Left ventricle myocardium inferior (tissue), 1 donor: ENCODE measurements around the gene ALX4. TPM values are rescaled to one million over a fixed set of nuclear protein-coding genes. Genes with fewer than 3 reads are reported as not detected.
A peak's percentile ranks its signal among the peaks of the same experiment; 100 is the strongest.

Experiments
- DNase-seq: peaks from one replicate; pipeline ENCODE4 v3.0.0-alpha.2; 2020
- H3K27ac ChIP-seq: fragments of 200-600 bp; replicated peaks from 2 replicates; pipeline ENCODE4 v1.8.0; 2021
- H3K27me3 ChIP-seq: fragments of 200-600 bp; 2 replicates; pipeline ENCODE4 v1.8.0; 2021; ENCODE audit warnings: low read depth
- H3K36me3 ChIP-seq: fragments of 200-600 bp; 2 replicates; pipeline ENCODE4 v1.8.0; 2021
- H3K4me1 ChIP-seq: fragments of 200-600 bp; 2 replicates; pipeline ENCODE4 v1.8.0; 2021
- H3K4me3 ChIP-seq: fragments of 200-600 bp; 2 replicates; pipeline ENCODE4 v1.8.0; 2021; ENCODE audit warnings: mild to moderate bottlenecking, moderate library complexity
- H3K9me3 ChIP-seq: fragments of 200-600 bp; replicated peaks from 2 replicates; pipeline ENCODE4 v1.8.0; 2021
- CTCF ChIP-seq: fragments of 200-600 bp; IDR thresholded peaks from 2 replicates; pipeline ENCODE4 v1.8.0; 2021; ENCODE audit warnings: antibody characterized with exemption, mild to moderate bottlenecking, borderline replicate concordance
- intact Hi-C: fragments of 100-400 bp; cut with micrococcal nuclease; formaldehyde crosslinking; loops from one replicate; pipeline ENCODE4 v1.11.0; 2022
- total RNA-seq: library from RNA; stranded (reverse); fragmentation: NEBNext Ultra II Directional; extraction: Animal tissue kit (Norgen Biotek cat#: 25700); gene quantifications from one replicate; pipeline ENCODE4 v1.2.1, GENCODE V29; 2021
- donor health status: DM: no; HTN: yes; CAD: no; lungs with severe emphysema.

The ALX4 gene
- total RNA-seq, 1 donor from 2014 or later, result not detected

GRCh38 chr11:44351898-44352498, 42.1 kb upstream of the ALX4 start:
- Histone ChIP-seq H3K27me3 (peaks cover 25% of the 10 kb centered on the region), H3K27ac (no peak overlapping the region), H3K4me1 (no peaks in the 10 kb centered on the region), H3K9me3 (no peaks in the 10 kb centered on the region), H3K36me3 (no peaks in the 10 kb centered on the region), H3K4me3 (no peak overlapping the region)
- peak; percentile 35 for TF ChIP-seq CTCF
- no peak for DNase-seq
- intact Hi-C loops, result no loop called here

- intact Hi-C loops, result no loop called here
- TF ChIP-seq CTCF, result no peak
- H3K27me3 ChIP-seq, result peaks cover 31% of the 10 kb centered on the region
- no peaks in the 10 kb centered on the region for H3K9me3 ChIP-seq
- no peaks in the 10 kb centered on the region for H3K4me1 ChIP-seq
- H3K4me3 ChIP-seq, result no peak overlapping the region
- H3K27ac ChIP-seq, result no peak overlapping the region
- no peaks in the 10 kb centered on the region for H3K36me3 ChIP-seq
- DNase-seq, result no peak
Observed at GRCh38 chr11:44351006-44351660, 41.2 kb upstream of the ALX4 start.

- Histone ChIP-seq H3K4me1 (no peaks in the 10 kb centered on the region), H3K36me3 (no peaks in the 10 kb centered on the region), H3K4me3 (no peak overlapping the region), H3K27me3 (peaks cover 39% of the 10 kb centered on the region), H3K27ac (no peak overlapping the region), H3K9me3 (no peaks in the 10 kb centered on the region)
- DNase-seq, result no peak
- intact Hi-C loops, result no loop called here
- no peak for TF ChIP-seq CTCF
Observed at GRCh38 chr11:44349328-44349727, 39.4 kb upstream of the ALX4 start.

- no peak for TF ChIP-seq CTCF
- no peaks in the 10 kb centered on the region for H3K36me3 ChIP-seq
- intact Hi-C loops, result no loop called here
- no peaks in the 10 kb centered on the region for H3K4me1 ChIP-seq
- no peak overlapping the region for H3K4me3 ChIP-seq
- H3K27ac ChIP-seq, result no peak overlapping the region
- peaks cover 39% of the 10 kb centered on the region for H3K27me3 ChIP-seq
- DNase-seq, result no peak
- no peaks in the 10 kb centered on the region for H3K9me3 ChIP-seq
Observed at GRCh38 chr11:44348721-44349120, 38.8 kb upstream of the ALX4 start.

GRCh38 chr11:44348114-44348513, 38.2 kb upstream of the ALX4 start:
- Histone ChIP-seq H3K9me3 (no peaks in the 10 kb centered on the region), H3K36me3 (no peaks in the 10 kb centered on the region), H3K27ac (no peak overlapping the region), H3K4me1 (no peaks in the 10 kb centered on the region), H3K4me3 (no peak overlapping the region), H3K27me3 (peaks cover 39% of the 10 kb centered on the region)
- no peak for TF ChIP-seq CTCF
- no peak for DNase-seq
- intact Hi-C loops, result no loop called here
